ENCODE data around the gene SARNP.
A peak's percentile ranks its signal among the peaks of the same experiment; 100 is the strongest.
"Not testable (repeated sequence)": the region's sequence is repeated elsewhere in the genome, so short reads cannot be mapped to it uniquely, and the experiment has no call there.

SARNP gene

GRCh38 chr12:55817345-55818139 lies at the start of gene SARNP, which contains the start of gene ORMDL2:
Gene SARNP, minus strand, starts transcription at chr12:55817724. Its CDS starts 23 bp downstream, at chr12:55817701.
Gene ORMDL2, plus strand, starts transcription at chr12:55818041. Its CDS starts 959 bp downstream, at chr12:55819000.
- peak within 1 kb of the TSS; percentile 83 for H3K27ac ChIP-seq
- peak; percentile 99 for DNase-seq (ENCODE audit: low spot score)
- ChIA-PET CTCF (interaction anchor here (1.2 kb wide), 1 partner anchor 79 kb away, joined by 4 read pairs; no protein-coding TSS in a partner anchor), POLR2A (ENCODE audit: low non-redundant PET) (interaction anchor here (0.5 to 1.4 kb wide), 4 partner anchors 12 to 110 kb away, joined by 3 to 12 read pairs (median 6); partner anchors contain the start of genes DNAJC14 and PYM1)
- TF ChIP-seq CTCF (conservative IDR thresholded peaks at IDR 0.05; ENCODE audit: low read depth), result no peak

- DNase-seq (ENCODE audit: low spot score); POLR2A ChIA-PET (ENCODE audit: low non-redundant PET); H3K27ac ChIP-seq: not testable (repeated sequence)
- CTCF ChIA-PET, result interaction anchor here (0.5 to 0.7 kb wide), 2 partner anchors 14 to 33 kb away, joined by 4 read pairs; no protein-coding TSS in a partner anchor
These were observed 49.0 kb upstream of the SARNP start for GRCh38 chr12:55866454-55867004.

- no peak for DNase-seq (ENCODE audit: low spot score)
- ChIA-PET POLR2A (ENCODE audit: low non-redundant PET) (no interaction called here), CTCF (no interaction called here)
- no peak for TF ChIP-seq CTCF (conservative IDR thresholded peaks at IDR 0.05; ENCODE audit: low read depth)
- no peak overlapping the region for H3K27ac ChIP-seq
These were observed 47.8 kb upstream of the SARNP start for GRCh38 chr12:55865327-55865726.

GRCh38 chr12:55862931-55863330 lies 45.4 kb upstream of the SARNP start:
- CTCF ChIA-PET, result interaction anchor here (0.6 kb wide), 2 partner anchors 16 to 167 kb away, joined by 3 read pairs; no protein-coding TSS in a partner anchor
- DNase-seq (ENCODE audit: low spot score); H3K27ac ChIP-seq; POLR2A ChIA-PET (ENCODE audit: low non-redundant PET): not testable (repeated sequence)

GRCh38 chr12:55862286-55862685 lies 44.8 kb upstream of the SARNP start:
- no peak for TF ChIP-seq CTCF (conservative IDR thresholded peaks at IDR 0.05; ENCODE audit: low read depth)
- ChIA-PET POLR2A (ENCODE audit: low non-redundant PET) (no interaction called here), CTCF (interaction anchor here (0.6 kb wide), 1 partner anchor 168 kb away, joined by 3 read pairs; no protein-coding TSS in a partner anchor)
- H3K27ac ChIP-seq, result no peak overlapping the region
- no peak for DNase-seq (ENCODE audit: low spot score)

- ChIA-PET POLR2A (ENCODE audit: low non-redundant PET) (no interaction called here), CTCF (no interaction called here)
- no peak overlapping the region for H3K27ac ChIP-seq
- no peak for TF ChIP-seq CTCF (conservative IDR thresholded peaks at IDR 0.05; ENCODE audit: low read depth)
- DNase-seq (ENCODE audit: low spot score), result no peak
These were observed 44.3 kb upstream of the SARNP start for GRCh38 chr12:55861871-55862270.

- TF ChIP-seq CTCF (conservative IDR thresholded peaks at IDR 0.05; ENCODE audit: low read depth), result no peak
- H3K27ac ChIP-seq, result no peak overlapping the region
- ChIA-PET POLR2A (ENCODE audit: low non-redundant PET) (no interaction called here), CTCF (interaction anchor here (1.1 kb wide), 1 partner anchor 24 kb away, joined by 3 read pairs; no protein-coding TSS in a partner anchor)
- no peak for DNase-seq (ENCODE audit: low spot score)
These were observed 43.9 kb upstream of the SARNP start for GRCh38 chr12:55861396-55861795.

Measured in RWPE1 (cell line).